Stimulated activated CD8-positive, alpha-beta memory T cell treated with anti-CD3 and anti-CD28 coated beads, Interleukin-4, amount 100 ng/mL, for 1 hour (primary cell): ENCODE results near the gene TM7SF3.
"Not testable (repeated sequence)": the region's sequence is repeated elsewhere in the genome, so short reads cannot be mapped to it uniquely, and the experiment has no call there.

ENCODE experiments used
- DNase-seq, 2 donors: peaks; one replicate each; pipeline ENCODE4 v3.0.0-alpha.2; 2020; ENCODE audit warnings: low read depth in 2 of 2, low spot score in 1 of 2

TM7SF3 gene, protein sequence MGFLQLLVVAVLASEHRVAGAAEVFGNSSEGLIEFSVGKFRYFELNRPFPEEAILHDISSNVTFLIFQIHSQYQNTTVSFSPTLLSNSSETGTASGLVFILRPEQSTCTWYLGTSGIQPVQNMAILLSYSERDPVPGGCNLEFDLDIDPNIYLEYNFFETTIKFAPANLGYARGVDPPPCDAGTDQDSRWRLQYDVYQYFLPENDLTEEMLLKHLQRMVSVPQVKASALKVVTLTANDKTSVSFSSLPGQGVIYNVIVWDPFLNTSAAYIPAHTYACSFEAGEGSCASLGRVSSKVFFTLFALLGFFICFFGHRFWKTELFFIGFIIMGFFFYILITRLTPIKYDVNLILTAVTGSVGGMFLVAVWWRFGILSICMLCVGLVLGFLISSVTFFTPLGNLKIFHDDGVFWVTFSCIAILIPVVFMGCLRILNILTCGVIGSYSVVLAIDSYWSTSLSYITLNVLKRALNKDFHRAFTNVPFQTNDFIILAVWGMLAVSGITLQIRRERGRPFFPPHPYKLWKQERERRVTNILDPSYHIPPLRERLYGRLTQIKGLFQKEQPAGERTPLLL

DNA sequence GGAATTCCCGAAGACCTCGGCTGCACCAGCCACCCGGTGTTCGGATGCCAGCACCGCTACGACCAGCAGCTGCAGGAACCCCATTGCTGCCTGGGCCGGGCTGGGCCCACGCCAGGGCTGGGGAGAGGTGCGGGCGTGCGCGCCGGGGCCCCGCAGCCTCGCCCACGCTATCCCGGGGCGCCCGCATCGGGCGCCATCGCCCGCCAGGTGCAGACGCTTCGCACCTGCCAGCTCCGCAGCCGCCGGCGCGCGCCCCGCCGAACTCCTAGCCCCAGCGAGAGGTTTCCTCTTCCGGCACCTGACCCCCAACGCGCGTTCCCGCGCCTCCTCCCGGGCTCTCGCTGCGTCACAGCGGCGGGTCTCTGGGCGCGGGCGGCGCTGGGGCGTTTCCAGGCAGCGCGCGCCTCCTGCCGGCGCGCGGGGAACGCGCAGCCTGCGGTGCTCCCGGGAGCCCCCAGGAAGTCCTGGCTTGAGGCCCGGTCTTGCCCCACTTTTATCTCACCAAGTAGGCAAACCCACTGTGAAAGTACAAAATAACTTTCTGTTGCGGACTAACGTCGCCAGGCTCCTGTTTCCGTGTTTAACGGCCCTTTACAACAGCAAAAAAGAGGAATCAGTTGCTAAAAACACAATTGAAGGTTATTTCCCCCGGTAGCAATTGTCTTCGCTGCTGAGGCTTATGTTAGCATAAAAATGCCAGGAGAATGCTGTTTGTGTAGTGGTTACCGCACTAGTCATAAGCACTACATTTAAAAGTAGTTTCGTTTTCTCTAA, at the start of gene TM7SF3:
Gene TM7SF3, minus strand, starts transcription at position 300 of the 774 bp plus-strand sequence. Its CDS starts 216 bp downstream, at position 84.
- peak; percentile 79 to 90 for DNase-seq

DNA sequence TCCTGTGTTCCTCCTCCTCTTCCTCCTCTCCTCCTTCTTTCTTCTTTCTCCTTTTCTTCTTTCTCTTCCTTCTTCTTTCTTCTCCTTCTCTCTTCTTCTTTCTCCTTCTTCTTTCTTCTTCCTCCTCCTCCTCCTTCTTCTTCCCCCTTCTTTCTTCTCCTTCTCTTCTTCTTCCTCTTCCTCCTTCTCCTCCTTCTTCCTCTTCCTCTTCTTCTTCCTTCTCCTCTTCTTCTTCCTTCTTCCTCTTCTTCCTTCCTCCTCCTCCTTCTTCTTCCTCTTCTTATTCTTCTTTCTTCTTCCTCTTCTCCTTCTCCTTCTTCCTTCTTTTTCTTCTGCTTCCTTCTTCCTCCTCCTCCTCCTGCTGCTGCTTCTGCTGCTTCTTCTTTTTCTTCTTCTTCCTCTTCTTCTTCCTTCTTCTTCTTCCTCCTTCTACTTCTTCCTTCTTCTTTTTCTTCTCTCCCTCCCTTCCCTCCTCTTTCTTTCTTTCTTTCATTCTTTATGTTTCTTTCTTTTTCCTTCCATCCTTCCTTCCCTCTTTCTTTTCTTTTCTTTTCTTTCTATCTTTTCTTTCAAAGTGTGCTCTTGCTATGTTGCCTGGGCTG, 49.2 kb upstream of the TM7SF3 start:
- no peak for DNase-seq

DNA sequence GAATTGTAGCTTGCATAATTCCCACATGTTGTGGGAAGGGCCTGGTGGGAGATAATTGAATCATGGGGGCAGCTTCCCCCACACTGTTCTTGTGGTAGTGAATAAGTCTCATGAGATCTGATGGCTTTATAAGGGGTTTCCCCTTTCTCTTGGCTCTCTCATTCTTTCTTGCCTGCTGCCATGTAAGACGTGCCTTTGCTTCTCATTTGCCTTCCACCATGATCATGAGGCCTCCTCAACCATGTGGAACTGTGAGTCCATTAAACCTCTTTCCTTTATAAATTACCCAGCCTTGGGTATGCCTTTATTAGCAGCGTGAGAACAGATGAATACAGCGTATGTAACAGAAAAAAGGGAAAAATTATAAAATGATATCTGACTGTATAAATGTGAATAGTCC, 47.1 kb upstream of the TM7SF3 start:
- no peak for DNase-seq

DNA sequence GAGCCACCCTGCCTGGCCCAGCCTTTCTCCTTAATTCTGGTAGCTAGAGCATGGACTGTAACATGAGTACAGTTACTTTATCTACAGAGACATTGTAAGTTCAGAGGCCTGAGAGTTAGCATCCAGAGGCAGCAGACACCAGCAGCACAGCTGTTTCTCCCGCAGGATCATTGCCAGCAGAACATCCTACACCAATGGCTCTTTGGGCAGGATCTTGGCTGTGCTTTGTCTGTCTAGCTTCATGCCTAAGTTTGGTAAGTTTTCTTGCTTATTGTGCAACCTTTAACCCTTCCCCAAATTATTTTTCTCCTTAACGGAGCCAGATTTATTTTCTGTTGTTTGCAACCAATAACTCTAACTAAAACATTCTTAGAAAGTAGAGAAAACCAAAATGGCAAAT, 46.6 kb upstream of the TM7SF3 start:
- DNase-seq: no peak

DNA sequence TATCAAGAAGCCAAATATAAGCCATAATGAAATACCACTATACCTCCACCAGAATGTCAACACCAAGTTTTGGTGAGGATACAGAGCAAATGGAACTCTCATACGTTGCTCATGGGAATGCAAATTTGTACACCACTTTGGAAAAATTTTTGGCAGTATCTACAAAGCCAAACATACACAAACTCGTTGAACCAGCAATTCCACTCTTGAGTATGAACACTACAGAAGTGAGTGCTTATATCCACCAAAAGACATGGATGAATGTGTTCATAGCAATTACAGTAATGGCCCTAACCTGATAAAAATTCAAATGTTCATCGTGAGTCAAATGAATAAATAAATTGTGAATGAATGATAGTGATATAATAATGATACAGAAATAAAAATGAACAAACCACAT, 43.4 kb upstream of the TM7SF3 start:
- DNase-seq: no peak

DNA sequence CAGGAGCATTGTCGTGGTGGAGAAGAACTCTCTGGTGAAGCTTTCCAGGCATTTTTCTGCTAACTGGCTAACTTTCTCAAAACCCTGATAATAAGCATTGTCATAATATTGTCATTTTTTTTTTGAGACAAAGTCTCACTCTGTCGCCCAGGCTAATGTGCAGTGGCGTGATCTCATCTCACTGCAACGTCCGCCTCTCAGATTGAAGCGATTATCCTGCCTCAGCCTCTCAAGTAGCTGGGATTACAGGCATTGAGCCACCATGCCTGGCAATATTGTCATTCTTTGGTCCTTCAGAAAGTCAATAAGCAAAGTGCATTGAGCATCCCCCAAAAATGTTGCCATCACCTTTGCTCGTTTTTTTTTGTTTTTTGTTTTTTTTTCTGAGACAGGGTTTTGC, 41.8 kb upstream of the TM7SF3 start:
- DNase-seq: no peak

DNA sequence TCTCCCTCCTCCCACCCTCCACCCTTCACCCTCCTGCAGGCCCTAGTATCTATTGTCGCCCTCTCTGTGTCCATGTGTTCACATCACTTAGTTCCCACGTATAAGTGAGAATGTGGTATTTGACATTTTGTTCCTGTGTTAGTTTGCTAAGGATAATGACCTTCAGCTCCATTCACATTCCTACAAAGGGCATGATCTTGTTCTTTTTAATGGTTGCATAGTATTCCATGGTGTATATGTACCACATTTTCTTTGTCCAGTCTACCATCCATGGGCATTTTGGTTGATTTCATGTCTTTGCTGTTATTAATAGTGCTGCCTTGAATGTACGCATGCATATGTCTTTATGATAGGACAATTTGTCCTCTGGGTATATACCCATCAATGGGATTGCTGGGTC, 38.6 kb upstream of the TM7SF3 start:
- no peak for DNase-seq

DNA sequence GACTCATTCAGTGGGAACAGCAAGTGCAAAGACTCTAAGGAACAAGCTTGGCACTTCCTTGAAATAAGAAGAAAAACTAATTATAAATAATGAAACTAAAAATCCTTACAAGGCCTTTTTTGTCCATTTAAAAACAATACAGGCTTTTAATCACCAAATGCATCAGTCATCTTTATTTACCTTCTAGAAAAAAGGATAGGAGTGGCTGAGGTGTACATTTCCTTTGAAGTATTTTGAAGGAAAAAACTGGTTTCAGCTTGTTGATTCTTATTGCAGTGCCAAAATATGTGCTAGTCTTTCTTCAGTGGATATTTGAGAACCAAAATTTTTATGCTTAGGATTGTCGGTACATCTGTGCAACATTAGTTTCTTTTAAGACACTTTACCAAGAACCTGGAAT, 38.0 kb upstream of the TM7SF3 start:
- no peak for DNase-seq

DNA sequence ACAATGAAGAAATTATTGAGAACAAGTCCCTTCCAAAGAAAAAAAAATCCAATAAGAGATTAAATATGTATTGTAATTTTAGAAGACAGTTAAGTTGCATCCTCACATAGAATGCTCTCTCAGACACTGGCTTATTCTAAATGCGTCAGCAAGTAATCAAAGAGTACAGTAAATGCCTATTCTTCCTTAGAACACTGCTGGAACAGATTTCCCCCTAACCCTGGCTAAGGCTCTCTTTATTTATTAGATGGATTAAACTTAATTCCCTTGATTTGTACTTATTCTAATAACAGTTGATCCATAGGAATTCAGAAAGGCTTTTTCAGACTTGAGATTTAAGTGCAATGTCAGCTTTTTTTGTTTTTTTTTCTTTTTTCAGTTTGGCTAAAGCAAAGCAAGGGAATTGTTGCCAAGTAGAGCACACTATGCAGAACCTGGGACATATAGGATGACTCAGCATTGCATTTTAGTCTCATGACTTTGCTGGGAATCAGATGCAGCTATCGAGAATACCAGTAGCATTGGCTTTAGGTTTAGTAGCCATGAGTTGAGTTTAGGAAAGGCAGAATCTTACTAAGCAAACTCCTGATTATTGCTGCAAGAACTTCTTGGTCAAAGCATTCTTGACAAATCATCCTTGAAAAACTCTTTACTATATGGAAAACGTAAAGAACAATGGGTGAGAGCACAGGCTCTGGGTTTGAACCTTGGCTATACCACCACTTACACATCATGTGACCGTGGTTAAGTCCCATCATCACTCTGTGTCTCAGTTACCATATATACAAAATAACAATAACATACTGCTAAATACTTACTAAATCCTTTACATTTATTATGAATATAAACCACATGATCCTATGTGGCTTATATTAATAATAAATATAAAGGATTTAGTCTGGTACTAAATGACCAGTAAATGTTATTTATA, 34.9 kb upstream of the TM7SF3 start:
- DNase-seq: no peak

DNA sequence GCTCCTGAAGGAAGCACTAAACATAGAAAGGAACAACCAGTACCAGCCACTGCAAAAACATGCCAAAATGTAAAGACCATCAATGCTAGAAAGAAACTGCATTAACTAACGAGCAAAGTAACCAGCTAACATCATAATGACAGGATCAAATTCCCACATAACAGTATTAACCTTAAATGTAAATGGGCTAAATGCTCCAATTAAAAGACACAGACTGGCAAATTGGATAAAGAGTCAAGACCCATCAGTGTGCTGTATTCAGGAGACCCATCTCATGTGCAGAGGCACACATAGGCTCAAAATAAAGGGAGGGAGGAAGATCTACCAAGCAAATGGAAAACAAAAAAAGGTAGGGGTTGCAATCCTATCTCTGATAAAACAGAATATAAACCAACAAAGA, 27.8 kb upstream of the TM7SF3 start:
- not testable (repeated sequence) for DNase-seq

DNA sequence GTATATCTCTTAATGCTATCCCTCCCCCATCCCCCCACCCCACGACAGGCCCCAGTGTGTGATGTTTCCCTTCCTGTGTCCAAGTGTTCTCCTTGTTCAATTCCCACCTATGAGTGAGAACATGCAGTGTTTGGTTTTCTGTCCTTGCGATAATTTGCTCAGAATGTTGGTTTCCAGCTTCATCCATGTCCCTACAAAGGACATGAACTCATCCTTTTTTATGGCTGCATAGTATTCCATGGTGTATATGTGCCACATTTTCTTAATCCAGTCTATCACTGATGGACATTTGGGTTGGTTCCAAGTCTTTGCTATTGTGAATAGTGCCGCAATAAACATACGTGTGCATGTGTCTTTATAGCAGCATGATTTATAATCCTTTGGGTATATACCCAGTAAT, 26.5 kb upstream of the TM7SF3 start:
- not testable (repeated sequence) for DNase-seq

DNA sequence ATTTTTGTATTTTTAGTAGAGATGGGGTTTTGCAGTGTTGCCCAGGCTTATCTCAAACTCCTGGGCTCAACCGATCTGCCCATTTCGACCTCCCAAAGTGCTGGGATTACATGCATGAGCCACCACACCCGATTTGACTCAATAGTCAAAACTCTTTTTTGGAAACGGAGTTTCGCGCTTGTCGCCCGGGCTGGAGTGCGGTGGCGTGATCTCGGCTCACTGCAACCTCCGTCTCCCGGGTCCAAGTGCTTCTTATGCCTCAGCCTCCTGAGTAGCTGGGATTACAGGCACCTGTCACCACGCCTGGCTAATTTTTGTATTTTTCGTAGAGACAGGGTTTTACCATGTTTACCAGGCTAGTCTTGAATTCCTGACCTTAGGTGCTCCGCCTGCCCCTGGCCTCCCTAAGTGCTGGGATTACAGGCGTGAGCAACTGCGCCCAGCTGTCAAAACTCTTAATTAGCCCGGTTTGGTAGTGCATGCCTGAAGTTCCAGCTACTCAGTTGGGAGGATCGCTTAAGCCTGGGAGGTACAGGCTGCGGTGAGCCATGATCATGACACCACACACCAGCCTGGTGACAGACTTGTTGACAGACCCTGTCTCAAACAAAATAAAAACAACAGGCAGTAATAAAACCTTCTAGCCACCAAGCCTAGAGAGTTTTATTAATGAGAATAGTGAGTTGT, 20.6 kb upstream of the TM7SF3 start:
- no peak for DNase-seq

DNA sequence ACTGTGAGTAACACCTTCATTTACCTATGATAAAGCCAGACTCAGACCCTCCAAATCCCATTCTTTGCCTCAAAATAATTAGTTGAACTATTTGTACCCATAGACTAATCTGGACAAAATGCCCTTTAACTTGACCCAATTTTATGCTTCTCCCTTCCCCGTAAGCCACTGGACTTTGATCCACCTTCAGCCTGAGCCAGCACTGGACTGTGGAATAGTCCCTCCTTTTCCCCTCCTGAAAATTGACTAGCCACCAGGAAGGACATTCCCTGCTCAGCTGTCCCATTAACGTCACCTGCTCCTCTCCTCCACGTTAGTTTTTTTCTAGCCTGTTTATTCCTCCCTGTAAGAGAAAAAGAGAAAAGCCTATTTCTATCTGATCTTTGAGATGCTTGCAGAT, 18.5 kb upstream of the TM7SF3 start:
- DNase-seq: no peak

DNA sequence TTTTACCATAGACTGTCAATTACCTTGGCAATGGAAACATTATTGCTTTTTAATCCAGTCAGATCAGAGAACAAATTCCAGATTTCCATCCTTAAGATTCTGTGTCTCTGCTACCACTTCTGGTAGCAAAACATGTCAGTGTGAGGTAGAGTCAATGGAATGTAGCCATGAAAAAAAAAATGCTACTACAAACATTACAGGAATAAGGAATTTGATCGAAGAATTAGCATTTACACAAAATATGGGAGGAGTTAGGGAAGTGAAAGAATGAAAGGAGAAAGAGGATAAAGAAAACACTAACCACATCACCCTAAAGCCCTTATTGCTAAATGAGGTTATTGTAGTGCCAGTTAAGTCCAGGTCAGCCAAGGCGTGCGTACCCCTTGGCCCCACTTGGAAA, 17.3 kb upstream of the TM7SF3 start:
- no peak for DNase-seq

DNA sequence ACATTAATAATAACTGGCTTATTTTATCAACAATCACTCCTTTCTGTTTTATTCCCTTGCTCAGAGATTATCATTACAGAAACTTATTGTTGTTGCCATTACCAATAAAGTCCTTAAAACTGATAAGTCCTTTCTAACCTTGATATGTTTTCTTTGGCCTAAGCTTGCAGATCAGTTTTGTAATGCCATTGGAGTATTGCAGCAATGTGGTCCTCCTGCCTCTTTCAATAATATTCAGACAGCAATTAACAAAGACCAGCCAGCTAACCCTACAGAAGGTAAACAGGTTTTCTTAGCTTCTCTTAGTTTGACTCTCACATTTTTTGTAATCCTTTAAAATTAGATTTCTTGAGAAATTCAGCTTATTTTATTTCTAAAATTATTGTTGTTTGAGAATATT, 12.1 kb upstream of the TM7SF3 start:
- no peak for DNase-seq

DNA sequence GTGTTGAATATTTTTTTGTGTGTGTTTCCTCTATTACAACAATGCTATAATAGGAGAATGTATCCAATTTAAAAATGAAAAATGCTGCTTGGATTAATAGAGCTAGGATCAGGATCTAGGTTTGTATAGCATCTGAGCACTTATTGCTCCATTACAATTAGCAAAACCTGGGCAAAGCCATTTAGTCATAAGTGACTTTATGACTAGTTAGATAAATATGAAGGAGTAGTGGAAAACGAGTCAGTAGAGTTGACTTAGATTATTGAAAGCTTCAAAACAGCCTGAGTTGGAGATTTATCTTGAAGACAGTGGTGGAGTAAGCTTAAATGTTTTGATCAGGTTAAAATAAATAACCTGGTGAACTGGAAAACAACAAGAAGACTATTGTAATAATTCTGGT, 10.9 kb upstream of the TM7SF3 start:
- no peak for DNase-seq

DNA sequence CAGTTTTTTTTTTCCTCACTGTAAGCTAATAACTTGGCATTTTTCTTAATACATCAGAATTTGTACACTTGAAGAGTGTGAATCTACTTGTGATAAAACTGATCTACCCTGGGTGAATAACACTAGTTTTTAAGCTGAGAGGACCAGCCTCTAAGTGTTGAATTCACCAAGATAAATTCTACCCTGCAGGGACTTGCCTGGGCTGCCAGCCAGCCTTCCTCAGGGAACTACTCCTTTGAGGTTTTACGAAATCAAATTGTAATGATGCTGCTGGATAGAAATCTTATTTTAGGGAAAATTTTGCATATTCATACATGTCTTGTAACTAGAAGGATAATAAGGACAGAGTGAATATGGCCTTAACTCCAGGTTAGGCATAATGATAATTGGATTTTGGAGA, 10.1 kb upstream of the TM7SF3 start:
- DNase-seq: no peak

DNA sequence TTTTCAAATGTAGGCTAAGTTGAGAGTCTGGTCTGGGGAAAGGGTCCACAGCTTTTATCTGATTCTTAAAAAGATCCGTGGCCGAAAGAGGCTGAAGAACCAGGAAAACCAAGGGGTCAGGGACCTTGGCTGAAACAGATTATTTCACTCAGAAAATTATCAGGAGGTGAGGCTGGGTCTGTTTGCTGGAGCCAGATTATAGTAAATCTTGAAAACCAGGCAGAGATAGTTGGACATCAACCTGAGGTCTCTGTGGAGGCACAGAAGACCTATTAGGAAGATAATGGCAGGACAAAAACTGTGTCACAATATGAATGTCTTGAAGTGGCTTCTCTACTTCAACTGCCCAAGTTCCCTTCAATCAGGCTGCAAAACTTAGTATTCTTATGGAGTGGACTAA, 6.6 kb upstream of the TM7SF3 start:
- DNase-seq: no peak

DNA sequence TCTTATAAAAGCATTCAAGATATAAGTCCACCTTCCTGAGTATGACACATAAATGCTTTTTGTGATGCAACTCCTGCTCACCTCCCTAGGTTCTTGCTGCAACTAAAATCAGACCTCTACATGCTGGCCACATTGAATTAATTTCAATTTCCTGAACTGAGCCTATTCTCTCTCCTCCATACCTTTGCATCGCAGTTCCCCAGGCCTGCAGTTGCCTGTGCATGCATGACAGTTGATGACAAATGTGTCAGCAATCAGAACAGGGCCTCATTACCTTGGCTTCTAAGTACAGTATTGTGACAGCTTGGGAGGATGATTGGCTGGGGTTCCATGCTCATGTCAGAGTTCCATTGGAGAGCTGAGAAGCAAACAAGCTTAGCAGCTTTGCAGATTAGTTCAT, 3.9 kb upstream of the TM7SF3 start:
- no peak for DNase-seq

DNA sequence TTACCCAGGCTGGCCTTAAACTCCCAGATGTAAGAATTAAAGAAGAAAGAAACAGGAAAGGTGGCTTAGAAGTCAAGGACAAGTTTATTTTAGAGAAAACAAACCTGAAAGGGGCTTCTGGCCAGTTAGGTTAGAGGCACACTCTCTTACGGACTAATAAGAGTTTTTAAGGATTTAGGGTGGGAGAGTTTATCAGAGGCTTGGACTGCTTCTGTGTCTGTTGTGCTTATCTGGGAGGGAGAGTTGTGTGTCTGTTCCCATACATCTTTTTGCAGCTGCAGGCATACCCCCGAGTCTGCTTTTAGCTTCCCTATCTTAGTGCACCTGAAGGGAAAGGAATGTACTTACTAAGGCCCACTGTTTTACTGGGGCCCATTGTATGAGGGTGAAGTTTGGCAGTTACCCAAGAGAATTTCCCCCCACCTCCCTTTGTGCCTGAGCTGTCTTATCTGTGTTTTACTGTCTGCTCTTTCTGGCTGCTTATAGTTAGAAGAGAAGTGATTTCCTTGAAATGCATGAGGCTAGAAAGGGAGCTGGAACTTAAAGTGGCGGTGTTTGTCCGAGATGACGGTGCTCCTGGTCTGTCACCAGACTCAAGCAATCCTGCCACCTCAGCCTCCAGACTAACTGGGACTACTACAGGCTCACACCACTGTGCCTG, 3.1 kb upstream of the TM7SF3 start:
- not testable (repeated sequence) for DNase-seq
